Activated T-helper 2 cell treated with anti-CD3 and anti-CD28 coated beads, Interferon-gamma antibody, Interleukin-2, Interleukin-4, amounts not matched to agents 10 μg/mL and 5 μg/mL and 100 μg/mL, durations not matched to agents 14 hours and 24 hours and 36 hours (primary cell): ENCODE results near the gene TRNP1. TPM values are rescaled to one million over a fixed set of nuclear protein-coding genes. Genes with fewer than 3 reads are reported as not detected.
"Not testable (repeated sequence)": the region's sequence is repeated elsewhere in the genome, so short reads cannot be mapped to it uniquely, and the experiment has no call there.

Experiments
- DNase-seq: peaks from one replicate; pipeline ENCODE4 v3.0.0; 2021; ENCODE audit warnings: low spot score
- H3K27ac Mint-ChIP-seq: one replicate; pipeline ENCODE4 v1.8.0; 2021; ENCODE audit warnings: mixed read lengths
- H3K27me3 Mint-ChIP-seq: one replicate; pipeline ENCODE4 v1.8.0; 2021; ENCODE audit warnings: low read depth, mixed read lengths
- H3K36me3 Mint-ChIP-seq: one replicate; pipeline ENCODE4 v1.8.0; 2021; ENCODE audit warnings: low read depth, mixed read lengths
- H3K4me1 Mint-ChIP-seq: one replicate; pipeline ENCODE4 v1.8.0; 2021; ENCODE audit warnings: low read depth, mixed read lengths
- H3K4me3 Mint-ChIP-seq: one replicate; pipeline ENCODE4 v1.8.0; 2021; ENCODE audit warnings: low read depth, mild to moderate bottlenecking, moderate library complexity, mixed read lengths
- H3K9me3 Mint-ChIP-seq: one replicate; pipeline ENCODE4 v1.8.0; 2021; ENCODE audit warnings: mixed read lengths
- intact Hi-C: fragments of 100-400 bp; cut with micrococcal nuclease; formaldehyde crosslinking; loops from one replicate; pipeline ENCODE4 v1.15.1; 2023
- total RNA-seq: library from RNA; stranded (reverse); gene quantifications from 2 replicates; pipeline ENCODE4 v1.2.3, GENCODE V29; 2022

TRNP1 gene
- 0.85 and 0.89 TPM in 2 replicates for total RNA-seq

- intact Hi-C loops = no loop called here
- Mint-ChIP-seq H3K9me3 (no peaks in the 10 kb centered on the region), H3K36me3 (no peaks in the 10 kb centered on the region), H3K4me1 (peaks cover 16% of the 10 kb centered on the region), H3K27ac (peak within 1 kb of the TSS; percentile 43), H3K4me3 (peak within 1 kb of the TSS; percentile 82), H3K27me3 (peaks cover 58% of the 10 kb centered on the region)
- peak; percentile 60 for DNase-seq
Observed at GRCh38 chr1:26993237-26994019, at the start of gene TRNP1. Gene TRNP1 (plus strand): TSS chr1:26993692. CDS start chr1:26993787, 95 bp downstream.

GRCh38 chr1:26945138-26945537, 48.4 kb upstream of the TRNP1 start:
- Mint-ChIP-seq H3K36me3 (peaks cover 44% of the 10 kb centered on the region), H3K27ac (no peak overlapping the region), H3K4me3 (no peak overlapping the region), H3K4me1 (no peaks in the 10 kb centered on the region), H3K9me3 (no peaks in the 10 kb centered on the region), H3K27me3 (no peaks in the 10 kb centered on the region)
- intact Hi-C loops = no loop called here
- DNase-seq = no peak

- Mint-ChIP-seq H3K9me3 (no peaks in the 10 kb centered on the region), H3K27me3 (no peaks in the 10 kb centered on the region), H3K27ac (no peak overlapping the region), H3K36me3 (peaks cover 44% of the 10 kb centered on the region), H3K4me1 (no peaks in the 10 kb centered on the region), H3K4me3 (no peak overlapping the region)
- intact Hi-C loops = no loop called here
- DNase-seq = no peak
Observed at GRCh38 chr1:26945728-26946127, 47.8 kb upstream of the TRNP1 start.

- H3K9me3 Mint-ChIP-seq = no peaks in the 10 kb centered on the region
- no peak for DNase-seq
- H3K27me3 Mint-ChIP-seq = no peaks in the 10 kb centered on the region
- peaks cover 41% of the 10 kb centered on the region for H3K36me3 Mint-ChIP-seq
- H3K4me3 Mint-ChIP-seq = no peak overlapping the region
- intact Hi-C loops = no loop called here
- no peak overlapping the region for H3K27ac Mint-ChIP-seq
- no peaks in the 10 kb centered on the region for H3K4me1 Mint-ChIP-seq
Observed at GRCh38 chr1:26946270-26946669, 47.2 kb upstream of the TRNP1 start.

GRCh38 chr1:26948725-26949057, 44.8 kb upstream of the TRNP1 start:
- intact Hi-C loops, H3K4me3 Mint-ChIP-seq, H3K27me3 Mint-ChIP-seq, H3K9me3 Mint-ChIP-seq, H3K27ac Mint-ChIP-seq, H3K4me1 Mint-ChIP-seq, DNase-seq: not testable (repeated sequence)
- H3K36me3 Mint-ChIP-seq = peaks cover 20% of the 10 kb centered on the region

- Mint-ChIP-seq H3K4me3 (no peak overlapping the region), H3K27ac (no peak overlapping the region), H3K27me3 (peaks cover 2% of the 10 kb centered on the region), H3K4me1 (no peaks in the 10 kb centered on the region), H3K9me3 (no peaks in the 10 kb centered on the region), H3K36me3 (peaks cover 18% of the 10 kb centered on the region)
- intact Hi-C loops = no loop called here
- DNase-seq = no peak
Observed at GRCh38 chr1:26949266-26949925, 44.1 kb upstream of the TRNP1 start.

- intact Hi-C loops = no loop called here
- Mint-ChIP-seq H3K4me1 (no peaks in the 10 kb centered on the region), H3K9me3 (no peaks in the 10 kb centered on the region), H3K4me3 (no peak overlapping the region), H3K27ac (no peak overlapping the region), H3K27me3 (peaks cover 2% of the 10 kb centered on the region), H3K36me3 (peaks cover 16% of the 10 kb centered on the region)
- DNase-seq = no peak
Observed at GRCh38 chr1:26949926-26950319, 43.6 kb upstream of the TRNP1 start.

- no peak overlapping the region for H3K4me3 Mint-ChIP-seq
- DNase-seq = no peak
- no peaks in the 10 kb centered on the region for H3K4me1 Mint-ChIP-seq
- no peaks in the 10 kb centered on the region for H3K9me3 Mint-ChIP-seq
- H3K36me3 Mint-ChIP-seq = peaks cover 10% of the 10 kb centered on the region
- intact Hi-C loops = no loop called here
- no peak overlapping the region for H3K27ac Mint-ChIP-seq
- peaks cover 2% of the 10 kb centered on the region for H3K27me3 Mint-ChIP-seq
Observed at GRCh38 chr1:26950602-26951001, 42.9 kb upstream of the TRNP1 start.

GRCh38 chr1:26951216-26951615, 42.3 kb upstream of the TRNP1 start:
- H3K4me3 Mint-ChIP-seq = no peak overlapping the region
- H3K9me3 Mint-ChIP-seq = no peaks in the 10 kb centered on the region
- no peaks in the 10 kb centered on the region for H3K4me1 Mint-ChIP-seq
- H3K27me3 Mint-ChIP-seq = peaks cover 3% of the 10 kb centered on the region
- DNase-seq = no peak
- peaks cover 4% of the 10 kb centered on the region for H3K36me3 Mint-ChIP-seq
- H3K27ac Mint-ChIP-seq = no peak overlapping the region
- intact Hi-C loops = no loop called here

- H3K36me3 Mint-ChIP-seq = no peaks in the 10 kb centered on the region
- H3K27ac Mint-ChIP-seq = no peak overlapping the region
- no peak overlapping the region for H3K4me3 Mint-ChIP-seq
- no peak for DNase-seq
- intact Hi-C loops = no loop called here
- H3K27me3 Mint-ChIP-seq = peaks cover 8% of the 10 kb centered on the region
- H3K4me1 Mint-ChIP-seq = no peaks in the 10 kb centered on the region
- H3K9me3 Mint-ChIP-seq = no peaks in the 10 kb centered on the region
Observed at GRCh38 chr1:26951821-26952497, 41.5 kb upstream of the TRNP1 start.

- DNase-seq = no peak
- H3K27ac Mint-ChIP-seq = no peak overlapping the region
- intact Hi-C loops = no loop called here
- H3K4me1 Mint-ChIP-seq = no peaks in the 10 kb centered on the region
- no peak overlapping the region for H3K4me3 Mint-ChIP-seq
- H3K27me3 Mint-ChIP-seq = peaks cover 15% of the 10 kb centered on the region
- no peaks in the 10 kb centered on the region for H3K9me3 Mint-ChIP-seq
- no peaks in the 10 kb centered on the region for H3K36me3 Mint-ChIP-seq
Observed at GRCh38 chr1:26953374-26953773, 40.1 kb upstream of the TRNP1 start.

GRCh38 chr1:26956321-26956720, 37.2 kb upstream of the TRNP1 start:
- no peak overlapping the region for H3K4me3 Mint-ChIP-seq
- H3K27me3 Mint-ChIP-seq = peaks cover 34% of the 10 kb centered on the region
- no peak for DNase-seq
- H3K36me3 Mint-ChIP-seq = no peaks in the 10 kb centered on the region
- H3K9me3 Mint-ChIP-seq = no peaks in the 10 kb centered on the region
- peaks cover 5% of the 10 kb centered on the region for H3K4me1 Mint-ChIP-seq
- H3K27ac Mint-ChIP-seq = no peak overlapping the region
- intact Hi-C loops = no loop called here

GRCh38 chr1:26957306-26957705, 36.2 kb upstream of the TRNP1 start:
- H3K4me1 Mint-ChIP-seq = peaks cover 5% of the 10 kb centered on the region
- DNase-seq = no peak
- H3K36me3 Mint-ChIP-seq = no peaks in the 10 kb centered on the region
- no peaks in the 10 kb centered on the region for H3K9me3 Mint-ChIP-seq
- H3K4me3 Mint-ChIP-seq = no peak overlapping the region
- no peak overlapping the region for H3K27ac Mint-ChIP-seq
- H3K27me3 Mint-ChIP-seq = peaks cover 43% of the 10 kb centered on the region
- intact Hi-C loops = no loop called here
